ENCODE measurements around the gene NUP133. TPM values are rescaled to one million over a fixed set of nuclear protein-coding genes. Genes with fewer than 3 reads are reported as not detected.

NUP133 gene
- total and polyA plus RNA-seq, 10 of the 15 experiments (the other 5 are each of a cell fraction or from before 2014, with no cell fraction given), result 10.9 to 45.4 (median 29.2) TPM

- TF ChIP-seq, protein P1, sequence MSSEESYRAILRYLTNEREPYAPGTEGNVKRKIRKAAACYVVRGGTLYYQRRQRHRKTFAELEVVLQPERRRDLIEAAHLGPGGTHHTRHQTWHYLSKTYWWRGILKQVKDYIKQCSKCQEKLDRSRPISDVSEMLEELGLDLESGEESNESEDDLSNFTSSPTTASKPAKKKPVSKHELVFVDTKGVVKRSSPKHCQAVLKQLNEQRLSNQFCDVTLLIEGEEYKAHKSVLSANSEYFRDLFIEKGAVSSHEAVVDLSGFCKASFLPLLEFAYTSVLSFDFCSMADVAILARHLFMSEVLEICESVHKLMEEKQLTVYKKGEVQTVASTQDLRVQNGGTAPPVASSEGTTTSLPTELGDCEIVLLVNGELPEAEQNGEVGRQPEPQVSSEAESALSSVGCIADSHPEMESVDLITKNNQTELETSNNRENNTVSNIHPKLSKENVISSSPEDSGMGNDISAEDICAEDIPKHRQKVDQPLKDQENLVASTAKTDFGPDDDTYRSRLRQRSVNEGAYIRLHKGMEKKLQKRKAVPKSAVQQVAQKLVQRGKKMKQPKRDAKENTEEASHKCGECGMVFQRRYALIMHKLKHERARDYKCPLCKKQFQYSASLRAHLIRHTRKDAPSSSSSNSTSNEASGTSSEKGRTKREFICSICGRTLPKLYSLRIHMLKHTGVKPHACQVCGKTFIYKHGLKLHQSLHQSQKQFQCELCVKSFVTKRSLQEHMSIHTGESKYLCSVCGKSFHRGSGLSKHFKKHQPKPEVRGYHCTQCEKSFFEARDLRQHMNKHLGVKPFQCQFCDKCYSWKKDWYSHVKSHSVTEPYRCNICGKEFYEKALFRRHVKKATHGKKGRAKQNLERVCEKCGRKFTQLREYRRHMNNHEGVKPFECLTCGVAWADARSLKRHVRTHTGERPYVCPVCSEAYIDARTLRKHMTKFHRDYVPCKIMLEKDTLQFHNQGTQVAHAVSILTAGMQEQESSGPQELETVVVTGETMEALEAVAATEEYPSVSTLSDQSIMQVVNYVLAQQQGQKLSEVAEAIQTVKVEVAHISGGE (CRISPR knock-in tag; IDR thresholded peaks at IDR 0.05), result no peak
- TF ChIP-seq MEF2A (IDR thresholded peaks at IDR 0.05; ENCODE audit: insufficient read depth, low read depth, low read length) (0 out of 2 replicates have a peak, but pooled peaks have one; percentile 13), HCFC1 (IDR thresholded peaks at IDR 0.05; ENCODE audit: low read length) (no peak), RB1 (IDR thresholded peaks at IDR 0.05; ENCODE audit: borderline replicate concordance) (no peak), TCF12 (IDR thresholded peaks at IDR 0.05; ENCODE audit: low read depth, low read length) (no peak), ZSCAN29 (IDR thresholded peaks at IDR 0.05) (no peak), IRF4 (IDR thresholded peaks at IDR 0.05; ENCODE audit: low read depth, low read length) (0 out of 2 replicates have a peak, but pooled peaks have one; percentile 33), CHD2 (IDR thresholded peaks at IDR 0.05; ENCODE audit: borderline replicate concordance, low read depth, low read length) (no peak), PML (IDR thresholded peaks at IDR 0.05; ENCODE audit: low read length) (no peak), ETV6 (conservative IDR thresholded peaks at IDR 0.05 in 1 of 2, IDR thresholded peaks at IDR 0.05 in 1 of 2; ENCODE audit: borderline replicate concordance in 1 of 2, low read depth in 1 of 2) (peak in 1 of 2 experiments; percentile 69; a peak in 2 of 4 replicates), MYB (IDR thresholded peaks at IDR 0.05; ENCODE audit: borderline replicate concordance, low read depth, low read length) (no peak), ZNF384 (IDR thresholded peaks at IDR 0.05; ENCODE audit: borderline replicate concordance, low read depth, low read length) (no peak), NKRF (conservative IDR thresholded peaks at IDR 0.05) (no peak), CREB1 (IDR thresholded peaks at IDR 0.05; ENCODE audit: low read depth) (0 out of 2 replicates have a peak, but pooled peaks have one; percentile 38), ZNF24 (IDR thresholded peaks at IDR 0.05) (no peak), CUX1 (IDR thresholded peaks at IDR 0.05; ENCODE audit: insufficient replicate concordance, low read depth, low read length) (no peak), GATAD2B (conservative IDR thresholded peaks at IDR 0.05; ENCODE audit: low read depth) (no peak), IKZF1 (conservative IDR thresholded peaks at IDR 0.05) (peak; percentile 26; the same call in 1 of the 2 replicates)
- TF ChIP-seq, protein P2, sequence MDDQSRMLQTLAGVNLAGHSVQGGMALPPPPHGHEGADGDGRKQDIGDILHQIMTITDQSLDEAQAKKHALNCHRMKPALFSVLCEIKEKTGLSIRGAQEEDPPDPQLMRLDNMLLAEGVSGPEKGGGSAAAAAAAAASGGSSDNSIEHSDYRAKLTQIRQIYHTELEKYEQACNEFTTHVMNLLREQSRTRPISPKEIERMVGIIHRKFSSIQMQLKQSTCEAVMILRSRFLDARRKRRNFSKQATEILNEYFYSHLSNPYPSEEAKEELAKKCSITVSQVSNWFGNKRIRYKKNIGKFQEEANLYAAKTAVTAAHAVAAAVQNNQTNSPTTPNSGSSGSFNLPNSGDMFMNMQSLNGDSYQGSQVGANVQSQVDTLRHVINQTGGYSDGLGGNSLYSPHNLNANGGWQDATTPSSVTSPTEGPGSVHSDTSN (IDR thresholded peaks at IDR 0.05; ENCODE audit: insufficient replicate concordance, low read depth, low read length), result no peak
Measured at GRCh38 chr1:229478852-229479251, 29.3 kb downstream of the NUP133 start (continued).
